Smooth muscle cell of bladder (primary cell): ENCODE measurements around the gene GYPB. TPM values are rescaled to one million over a fixed set of nuclear protein-coding genes. Genes with fewer than 3 reads are reported as not detected.

Experiments used
- total RNA-seq: library from RNA; depleted of rRNA; stranded (reverse); fragments of >200 nt; gene quantifications from 2 replicates; pipeline ENCODE4 v1.2.3, GENCODE V29; 2014

GYPB gene
- total RNA-seq, result not detected in 2 replicates

DNA sequence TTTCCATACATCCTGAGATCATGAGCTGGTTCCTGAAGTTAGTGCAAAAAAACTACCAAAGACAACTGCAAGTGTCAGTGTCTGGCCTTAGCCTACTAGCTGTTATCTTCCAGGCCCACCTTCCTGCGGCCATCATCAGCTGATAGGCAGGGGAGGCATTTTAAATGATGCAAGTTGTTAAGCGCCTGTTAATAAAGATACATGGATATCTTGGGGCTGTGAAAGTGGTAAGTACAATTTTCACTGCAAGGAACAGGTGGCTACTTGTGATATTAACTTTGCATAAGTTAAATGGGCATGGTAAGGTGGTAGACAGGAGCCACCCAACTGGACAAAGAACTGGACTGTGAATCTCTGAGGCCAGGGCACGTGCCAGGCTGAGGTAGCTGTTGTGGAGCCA is at the start of gene GYPB:
Gene GYPB (minus strand): TSS at position 104 of the 400 bp plus-strand sequence. CDS start 93 bp downstream, at position 11.

Other genes with a start within 250 kb of the GYPB start
- gene GYPE, start 113.8 kb downstream of the GYPB start, total RNA-seq, result 0.74 and 1.3 TPM in 2 replicates
- gene GYPA, start 121.3 kb upstream of the GYPB start, total RNA-seq, result not detected in 2 replicates